ENCODE data around the gene ARHGEF28. TPM values are rescaled to one million over a fixed set of nuclear protein-coding genes. Genes with fewer than 3 reads are reported as not detected.

The ARHGEF28 gene
- total RNA-seq, 3 donors from 2014 or later (not counting 1 experiment from before 2014, with no cell fraction given), result 2.3 to 7.1 (median 5.8) TPM

GRCh38 chr5:73619606-73620333 is 6.2 kb upstream of the ARHGEF28 start:
- no peak for ATAC-seq
- Histone ChIP-seq H3K36me3 (ENCODE audit: control insufficient read depth, insufficient read depth, low read length) (no peaks in the 10 kb centered on the region), H3K9me3 (ENCODE audit: control insufficient read depth, insufficient read depth, low read length) (no peaks in the 10 kb centered on the region), H3K27me3 (ENCODE audit: control insufficient read depth, insufficient read depth, low read length) (peaks cover 6% of the 10 kb centered on the region), H3K27ac (ENCODE audit: low read length) (no peak overlapping the region), H3K4me1 (ENCODE audit: control insufficient read depth, insufficient read depth, low read length) (no peaks in the 10 kb centered on the region), H3K4me3 (ENCODE audit: low read length) (no peak overlapping the region)
- TF ChIP-seq CTCF (IDR thresholded peaks at IDR 0.05), result no peak
- no peaks in the 10 kb centered on the region for H3K9me3 Mint-ChIP-seq
- no peaks in the 10 kb centered on the region for H3K36me3 Mint-ChIP-seq
- no peak for DNase-seq
- peaks cover 15 to 33% of the 10 kb centered on the region in 2 donors for H3K27me3 Mint-ChIP-seq (ENCODE audit: low read depth in 2 of 2)
- H3K4me1 Mint-ChIP-seq, result no peaks in the 10 kb centered on the region
- intact Hi-C loops (cut with micrococcal nuclease), result loop anchor here (10.0 kb wide), 1 partner anchor 75 kb away; no protein-coding TSS in a partner anchor
- no peak overlapping the region for H3K27ac Mint-ChIP-seq
- H3K4me3 Mint-ChIP-seq, result no peak overlapping the region
- WGBS (ENCODE audit: insufficient coverage), result 85% methylated on average over 3 of the region's 4 CpGs

- Histone ChIP-seq H3K4me1 (ENCODE audit: control insufficient read depth, insufficient read depth, low read length) (peaks cover 2% of the 10 kb centered on the region), H3K27me3 (ENCODE audit: control insufficient read depth, insufficient read depth, low read length) (peaks cover 10% of the 10 kb centered on the region), H3K27ac (ENCODE audit: low read length) (no peak overlapping the region), H3K36me3 (ENCODE audit: control insufficient read depth, insufficient read depth, low read length) (no peaks in the 10 kb centered on the region), H3K4me3 (ENCODE audit: low read length) (no peak overlapping the region), H3K9me3 (ENCODE audit: control insufficient read depth, insufficient read depth, low read length) (no peaks in the 10 kb centered on the region)
- WGBS (ENCODE audit: insufficient coverage), result 84% methylated on average over 1 of the region's 1 CpG
- DNase-seq, result no peak
- no peak overlapping the region for H3K27ac Mint-ChIP-seq
- H3K4me1 Mint-ChIP-seq, result peaks cover 0 to 2% of the 10 kb centered on the region in 2 donors
- no peak for TF ChIP-seq CTCF (IDR thresholded peaks at IDR 0.05)
- H3K4me3 Mint-ChIP-seq, result no peak overlapping the region
- no peaks in the 10 kb centered on the region for H3K36me3 Mint-ChIP-seq
- peaks cover 13 to 28% of the 10 kb centered on the region in 2 donors for H3K27me3 Mint-ChIP-seq (ENCODE audit: low read depth in 2 of 2)
- intact Hi-C loops (cut with micrococcal nuclease), result loop anchor here (10.0 kb wide), 1 partner anchor 74 kb away; no protein-coding TSS in a partner anchor
- ATAC-seq, result no peak
- no peaks in the 10 kb centered on the region for H3K9me3 Mint-ChIP-seq
Observed at GRCh38 chr5:73620334-73620687, 5.7 kb upstream of the ARHGEF28 start.

GRCh38 chr5:73623060-73623459 is 2.9 kb upstream of the ARHGEF28 start:
- peaks cover 18% of the 10 kb centered on the region for H3K27me3 ChIP-seq (ENCODE audit: control insufficient read depth, insufficient read depth, low read length)
- H3K4me3 Mint-ChIP-seq, result no peak overlapping the region
- intact Hi-C loops (cut with micrococcal nuclease), result loop anchor here (10.0 kb wide), 1 partner anchor 72 kb away; no protein-coding TSS in a partner anchor
- H3K9me3 Mint-ChIP-seq, result no peaks in the 10 kb centered on the region
- H3K9me3 ChIP-seq (ENCODE audit: control insufficient read depth, insufficient read depth, low read length), result no peaks in the 10 kb centered on the region
- WGBS (ENCODE audit: insufficient coverage), result no CpG with 5 or more reads among the region's 2 CpGs
- H3K4me3 ChIP-seq (ENCODE audit: low read length), result no peak overlapping the region
- peaks cover 19 to 34% of the 10 kb centered on the region in 2 donors for H3K27me3 Mint-ChIP-seq (ENCODE audit: low read depth in 2 of 2)
- peaks cover 0 to 4% of the 10 kb centered on the region in 2 donors for H3K4me1 Mint-ChIP-seq
- ATAC-seq (no peak), DNase-seq (no peak)
- no peaks in the 10 kb centered on the region for H3K36me3 ChIP-seq (ENCODE audit: control insufficient read depth, insufficient read depth, low read length)
- H3K36me3 Mint-ChIP-seq, result no peaks in the 10 kb centered on the region
- no peak for TF ChIP-seq CTCF (IDR thresholded peaks at IDR 0.05)
- H3K4me1 ChIP-seq (ENCODE audit: control insufficient read depth, insufficient read depth, low read length), result peaks cover 11% of the 10 kb centered on the region
- no peak overlapping the region for H3K27ac Mint-ChIP-seq
- H3K27ac ChIP-seq (ENCODE audit: low read length), result no peak overlapping the region
